HFFc6 (cell line): ENCODE measurements around the gene NCK1. TPM values are rescaled to one million over a fixed set of nuclear protein-coding genes. Genes with fewer than 3 reads are reported as not detected.
"Not testable (repeated sequence)": the region's sequence is repeated elsewhere in the genome, so short reads cannot be mapped to it uniquely, and the experiment has no call there.

Experiments used
- DNase-seq: peaks from one replicate; pipeline ENCODE4 v3.0.0-alpha.2; 2018
- H3K27ac Mint-ChIP-seq: 2 replicates; pipeline ENCODE4 v1.8.0; 2020; ENCODE audit warnings: mild to moderate bottlenecking, mixed read lengths
- H3K27me3 Mint-ChIP-seq: 2 replicates; pipeline ENCODE4 v1.8.0; 2021; ENCODE audit warnings: mild to moderate bottlenecking, moderate library complexity, mixed read lengths; ENCODE audit not compliant: insufficient read depth
- H3K36me3 Mint-ChIP-seq: 2 replicates; pipeline ENCODE4 v1.8.0; 2021; ENCODE audit warnings: low read depth, mixed read lengths
- H3K4me1 Mint-ChIP-seq: 2 replicates; pipeline ENCODE4 v1.8.0; 2020; ENCODE audit warnings: low read depth, mixed read lengths
- H3K4me3 Mint-ChIP-seq: 2 replicates; pipeline ENCODE4 v1.8.0; 2020; ENCODE audit warnings: mild to moderate bottlenecking, moderate library complexity, mixed read lengths
- H3K9me3 Mint-ChIP-seq: 2 replicates; pipeline ENCODE4 v1.8.0; 2020; ENCODE audit warnings: mild to moderate bottlenecking, mixed read lengths
- total RNA-seq, 6 experiments: library from RNA; stranded (reverse); fragmentation: NEBNext Ultra II Directional; extraction: Animal tissue kit (Norgen Biotek cat#: 25700); gene quantifications; 2 replicates in 1 of 6; 3 replicates in 5 of 6; pipeline ENCODE4 v1.2.3, GENCODE V29; 2021
- TF ChIP-seq, protein P1 (sequence below): fragments of 200-600 bp; sonication (generic); IDR thresholded peaks from 2 replicates; pipeline ENCODE4 v1.5.0; 2021; ENCODE audit warnings: antibody characterized with exemption, mild to moderate bottlenecking

The NCK1 gene
- total RNA-seq, 6 experiments from 2014 or later: 37.3 to 48.3 (median 40.8) TPM

- Mint-ChIP-seq H3K4me1 (peaks cover 37% of the 10 kb centered on the region), H3K9me3 (peaks cover 45% of the 10 kb centered on the region), H3K27ac (no peak overlapping the region), H3K36me3 (peaks cover 52% of the 10 kb centered on the region), H3K27me3 (peaks cover 2% of the 10 kb centered on the region; the same call in 1 of the 2 replicates), H3K4me3 (no peak overlapping the region)
- TF ChIP-seq, protein P1, sequence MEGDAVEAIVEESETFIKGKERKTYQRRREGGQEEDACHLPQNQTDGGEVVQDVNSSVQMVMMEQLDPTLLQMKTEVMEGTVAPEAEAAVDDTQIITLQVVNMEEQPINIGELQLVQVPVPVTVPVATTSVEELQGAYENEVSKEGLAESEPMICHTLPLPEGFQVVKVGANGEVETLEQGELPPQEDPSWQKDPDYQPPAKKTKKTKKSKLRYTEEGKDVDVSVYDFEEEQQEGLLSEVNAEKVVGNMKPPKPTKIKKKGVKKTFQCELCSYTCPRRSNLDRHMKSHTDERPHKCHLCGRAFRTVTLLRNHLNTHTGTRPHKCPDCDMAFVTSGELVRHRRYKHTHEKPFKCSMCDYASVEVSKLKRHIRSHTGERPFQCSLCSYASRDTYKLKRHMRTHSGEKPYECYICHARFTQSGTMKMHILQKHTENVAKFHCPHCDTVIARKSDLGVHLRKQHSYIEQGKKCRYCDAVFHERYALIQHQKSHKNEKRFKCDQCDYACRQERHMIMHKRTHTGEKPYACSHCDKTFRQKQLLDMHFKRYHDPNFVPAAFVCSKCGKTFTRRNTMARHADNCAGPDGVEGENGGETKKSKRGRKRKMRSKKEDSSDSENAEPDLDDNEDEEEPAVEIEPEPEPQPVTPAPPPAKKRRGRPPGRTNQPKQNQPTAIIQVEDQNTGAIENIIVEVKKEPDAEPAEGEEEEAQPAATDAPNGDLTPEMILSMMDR: no peak
- no peak for DNase-seq
These were observed 27.9 kb downstream of the NCK1 start for GRCh38 chr3:136889947-136890346.

DNA sequence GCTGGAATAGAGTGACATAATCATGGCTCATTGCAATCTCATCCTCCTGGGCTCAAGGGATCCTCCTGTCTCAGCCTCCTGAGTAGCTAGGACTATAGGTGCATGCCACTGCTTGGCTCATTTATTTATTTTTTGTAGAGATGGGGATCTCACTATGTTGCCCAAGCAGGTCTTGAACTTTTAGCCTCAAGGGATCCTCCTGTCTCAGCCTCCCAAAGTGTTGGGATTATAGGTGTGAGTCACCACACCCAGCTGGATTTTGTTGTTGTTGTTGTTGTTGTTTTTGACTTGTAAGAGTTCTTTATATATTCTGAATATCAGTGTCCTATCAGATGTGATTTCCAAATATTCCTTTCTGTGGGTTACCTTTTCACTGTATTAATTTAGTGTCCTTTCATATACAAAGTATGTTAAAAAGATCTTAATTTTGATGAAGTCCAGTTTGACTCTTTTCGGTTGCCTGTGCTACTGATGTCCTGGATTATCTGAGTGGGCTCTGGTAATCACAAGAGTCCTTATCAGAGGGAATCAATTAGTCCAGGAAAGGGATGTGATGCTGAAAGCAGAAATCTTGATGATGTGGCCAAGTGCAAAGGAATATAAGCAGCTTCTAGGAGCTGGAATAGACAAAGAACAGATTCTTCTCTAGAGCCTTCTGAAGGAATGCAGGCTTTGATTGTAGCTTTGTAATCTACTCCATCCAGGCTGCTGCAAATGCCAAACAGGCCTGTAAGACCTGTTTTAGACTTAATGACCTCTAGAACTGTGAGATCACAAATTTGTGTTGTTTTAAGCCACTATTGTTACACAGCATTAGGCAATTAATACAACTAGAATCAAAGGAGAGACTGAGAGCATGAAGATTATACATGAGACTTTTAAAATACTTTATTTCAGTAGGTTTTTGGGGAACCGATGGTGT is 30.2 kb downstream of the NCK1 start:
- TF ChIP-seq, protein P1: no peak
- H3K36me3 Mint-ChIP-seq: peaks cover 50% of the 10 kb centered on the region
- peaks cover 45% of the 10 kb centered on the region for H3K9me3 Mint-ChIP-seq
- H3K4me1 Mint-ChIP-seq: peaks cover 30% of the 10 kb centered on the region
- H3K27me3 Mint-ChIP-seq: peaks cover 2% of the 10 kb centered on the region; the same call in 1 of the 2 replicates
- no peak for DNase-seq
- H3K27ac Mint-ChIP-seq: peak overlapping the region; percentile 5; the same call in 1 of the 2 replicates
- H3K4me3 Mint-ChIP-seq: no peak overlapping the region

GRCh38 chr3:136893848-136894443 is 31.9 kb downstream of the NCK1 start:
- DNase-seq: peak; percentile 60
- peaks cover 2% of the 10 kb centered on the region; the same call in 1 of the 2 replicates for H3K27me3 Mint-ChIP-seq
- H3K4me3 Mint-ChIP-seq: peak overlapping the region; percentile 58
- peaks cover 44% of the 10 kb centered on the region for H3K36me3 Mint-ChIP-seq
- peaks cover 40% of the 10 kb centered on the region for H3K9me3 Mint-ChIP-seq
- peak overlapping the region; percentile 70 for H3K27ac Mint-ChIP-seq
- H3K4me1 Mint-ChIP-seq: peaks cover 40% of the 10 kb centered on the region
- TF ChIP-seq, protein P1: no peak

DNA sequence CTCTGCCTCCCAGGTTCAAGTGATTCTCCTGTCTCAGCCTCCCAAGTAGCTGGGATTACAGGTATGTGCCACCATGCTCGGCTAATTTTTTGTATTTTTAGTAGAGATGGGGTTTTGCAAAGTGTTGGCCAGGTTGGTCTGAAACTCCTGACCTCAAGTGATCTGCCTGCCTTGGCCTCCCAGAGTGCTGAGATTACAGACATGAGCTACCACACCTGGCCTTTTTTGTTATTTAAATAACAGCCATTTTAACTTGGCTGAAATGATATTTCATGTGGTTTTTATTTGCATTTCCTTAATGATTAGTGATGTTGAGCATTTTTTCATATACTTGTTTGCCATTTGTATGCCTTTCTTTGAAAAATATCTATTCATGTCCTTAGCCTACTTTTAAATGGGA is 35.2 kb downstream of the NCK1 start:
- not testable (repeated sequence) for DNase-seq, H3K4me3 Mint-ChIP-seq, H3K27me3 Mint-ChIP-seq
- peak overlapping the region; percentile 14; the same call in 1 of the 2 replicates for H3K27ac Mint-ChIP-seq
- peaks cover 17% of the 10 kb centered on the region for H3K9me3 Mint-ChIP-seq
- H3K36me3 Mint-ChIP-seq: peaks cover 42% of the 10 kb centered on the region
- H3K4me1 Mint-ChIP-seq: peaks cover 59% of the 10 kb centered on the region

DNA sequence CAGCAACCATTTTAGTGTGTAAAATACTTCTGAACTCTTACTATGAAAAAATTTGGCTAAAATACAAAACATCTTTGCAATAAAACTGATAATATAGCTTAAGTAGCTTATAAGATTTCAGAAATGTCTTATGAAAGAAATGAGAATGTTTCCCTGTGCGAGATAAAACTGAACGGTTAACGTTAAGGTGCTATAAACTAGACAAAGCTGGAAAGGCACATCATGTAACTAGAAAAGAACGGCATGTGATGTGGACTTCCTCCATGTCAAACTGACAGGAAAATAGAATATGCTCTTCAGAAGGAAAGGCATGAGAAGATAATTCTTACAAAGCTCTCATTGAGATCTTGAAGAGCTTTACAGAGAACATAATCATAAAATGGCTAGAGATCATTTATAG is 36.5 kb downstream of the NCK1 start:
- no peak for DNase-seq
- Mint-ChIP-seq H3K27ac (no peak overlapping the region), H3K36me3 (peaks cover 41% of the 10 kb centered on the region), H3K9me3 (peaks cover 13% of the 10 kb centered on the region), H3K4me1 (peaks cover 50% of the 10 kb centered on the region), H3K4me3 (no peak overlapping the region), H3K27me3 (no peaks in the 10 kb centered on the region)
- TF ChIP-seq, protein P1: no peak

GRCh38 chr3:136898954-136899353 is 36.9 kb downstream of the NCK1 start:
- Mint-ChIP-seq H3K4me3 (no peak overlapping the region), H3K27me3 (peaks cover 2% of the 10 kb centered on the region; the same call in 1 of the 2 replicates), H3K9me3 (peaks cover 13% of the 10 kb centered on the region), H3K4me1 (peaks cover 46% of the 10 kb centered on the region), H3K27ac (no peak overlapping the region), H3K36me3 (peaks cover 44% of the 10 kb centered on the region)
- TF ChIP-seq, protein P1: no peak
- DNase-seq: no peak
